GM12878 (cell line): ENCODE data around the gene ABT1. TPM values are rescaled to one million over a fixed set of nuclear protein-coding genes. Genes with fewer than 3 reads are reported as not detected.

ENCODE experiments used
- ATAC-seq: fragments of 200-7000 bp; cut with Tn5 transposase; 3 replicates; pipeline ENCODE4 v1.9.1; 2020; ENCODE audit warnings: mild to moderate bottlenecking, moderate library complexity
- BruUV-seq: library from RNA; stranded (reverse); fragments of 400-500 nt; replicated peaks from 2 replicates; lab custom pipeline; 2021; lab: Mats Ljungman, UMichigan
- CTCF ChIA-PET: fragments of 300-600 bp; sonication (Branson Sonifier 250); formaldehyde crosslinking; extraction: SDS; loops from one replicate; lab custom pipeline; 2021; ENCODE audit warnings: inconsistent platforms; lab: Yijun Ruan, JAX
- POLR2A ChIA-PET: fragments of 350-600 bp; formaldehyde crosslinking; extraction: SDS; loops from one replicate; lab custom pipeline; 2021; ENCODE audit warnings: inconsistent platforms; lab: Charles Lee
- RAD21 ChIA-PET: fragments of 300-600 bp; sonication (Branson Sonifier 250); formaldehyde crosslinking; loops from one replicate; lab custom pipeline; 2023; ENCODE audit warnings: antibody characterized with exemption; ENCODE audit not compliant: unreplicated experiment; lab: Charles Lee
- SMC1A ChIA-PET: fragments of 300-600 bp; sonication (Branson Sonifier 250); formaldehyde crosslinking; loops from one replicate; lab custom pipeline; 2023; ENCODE audit not compliant: unreplicated experiment, uncharacterized antibody; lab: Charles Lee
- DNase-seq: peaks from one replicate; pipeline ENCODE4 v3.0.0-alpha.2; 2011; ENCODE audit warnings: low read depth, low spot score
- FAIRE-seq: peaks from 3 replicates; lab custom pipeline; 2011; peaks lifted over from hg19 to GRCh38; lab: Jason Lieb, UNC
- H2AFZ ChIP-seq: 2 replicates; pipeline ENCODE4 v1.6.0; 2011; ENCODE audit warnings: low read depth, low read length, control low read depth; ENCODE audit not compliant: control insufficient read depth
- H3K27ac ChIP-seq: 2 replicates; pipeline ENCODE4 v1.5.1; 2011; ENCODE audit warnings: control low read depth; ENCODE audit not compliant: control insufficient read depth, insufficient read depth
- H3K27me3 ChIP-seq, 2 experiments: replicated peaks in 1 of 2; 2 replicates each; pipeline versions ENCODE4 v1.6.0 to v1.6.1; 2011; ENCODE audit warnings: low read length in 1 of 2; ENCODE audit not compliant: control insufficient read depth in 2 of 2, insufficient read depth in 2 of 2
- H3K36me3 ChIP-seq, 2 experiments: 2 replicates each; pipeline ENCODE4 v1.5.1; 2011; ENCODE audit warnings: low read length in 1 of 2; ENCODE audit not compliant: control insufficient read depth in 2 of 2, insufficient read depth in 2 of 2
- H3K4me1 ChIP-seq: 2 replicates; pipeline ENCODE4 v1.6.1; 2011; ENCODE audit warnings: mild to moderate bottlenecking, low read length, moderate library complexity, mixed read lengths; ENCODE audit not compliant: control insufficient read depth, insufficient read depth
- H3K4me2 ChIP-seq: 2 replicates; pipeline ENCODE4 v1.6.0; 2011; ENCODE audit warnings: control low read depth; ENCODE audit not compliant: control insufficient read depth, insufficient read depth
- H3K4me3 ChIP-seq: fragments of 200-600 bp; sonication (generic); 2 replicates; pipeline ENCODE4 v1.5.1; 2016
- H3K79me2 ChIP-seq: 2 replicates; pipeline ENCODE4 v1.6.0; 2011; ENCODE audit warnings: low read length; ENCODE audit not compliant: control insufficient read depth, insufficient read depth
- H3K9ac ChIP-seq: 2 replicates; pipeline ENCODE4 v1.8.0; 2011; ENCODE audit warnings: low read length, control low read depth, mixed read lengths; ENCODE audit not compliant: control insufficient read depth, insufficient read depth
- H3K9me3 ChIP-seq: replicated peaks from 3 replicates; pipeline ENCODE4 v1.5.1; 2011; ENCODE audit warnings: mild to moderate bottlenecking, low read length; ENCODE audit not compliant: control insufficient read depth, insufficient read depth
- H4K20me1 ChIP-seq: 2 replicates; pipeline ENCODE4 v1.6.0; 2011; ENCODE audit not compliant: control insufficient read depth, insufficient read depth
- BACH1 ChIP-seq: fragments of 450-650 bp; IDR thresholded peaks from 2 replicates; pipeline ENCODE4 v1.6.1; 2017; ENCODE audit warnings: mild to moderate bottlenecking, borderline replicate concordance
- EP300 ChIP-seq, 2 experiments: fragments of 150-350 bp in 1 of 2; IDR thresholded peaks; 2 replicates each; pipeline ENCODE4 v1.6.1; 2011 to 2012; ENCODE audit warnings: low read depth in 2 of 2, low read length in 2 of 2, borderline replicate concordance in 1 of 2, improper control_type of control experiment in 1 of 2, inconsistent platforms in 1 of 2; ENCODE audit not compliant: control insufficient read depth in 1 of 2
- IRF4 ChIP-seq: IDR thresholded peaks from 2 replicates; pipeline ENCODE4 v1.6.1; 2011; ENCODE audit warnings: low read depth, low read length
- JUND ChIP-seq: IDR thresholded peaks from 2 replicates; pipeline ENCODE4 v1.6.1; 2012; ENCODE audit warnings: low read depth, mild to moderate bottlenecking, low read length, improper control_type of control experiment, moderate library complexity
- NR2C2 ChIP-seq: IDR thresholded peaks from 2 replicates; pipeline ENCODE4 v1.6.1; 2011; ENCODE audit warnings: borderline replicate concordance, low read depth; ENCODE audit not compliant: control insufficient read depth, insufficient read length
- PBX3 ChIP-seq: IDR thresholded peaks from 2 replicates; pipeline ENCODE4 v1.6.1; 2011; ENCODE audit warnings: mild to moderate bottlenecking, low read depth, low read length, moderate library complexity; ENCODE audit not compliant: insufficient replicate concordance
- RCOR1 ChIP-seq: conservative IDR thresholded peaks from 2 replicates; pipeline ENCODE4 v1.6.1; 2012; ENCODE audit warnings: low read depth, low read length, improper control_type of control experiment
- SIN3A ChIP-seq: IDR thresholded peaks from 2 replicates; pipeline ENCODE4 v1.6.1; 2012; ENCODE audit warnings: low read depth, low read length, improper control_type of control experiment
- ZNF217 ChIP-seq: fragments of 450-650 bp; IDR thresholded peaks from 2 replicates; pipeline ENCODE4 v1.6.1; 2017; ENCODE audit warnings: antibody characterized with exemption, mild to moderate bottlenecking
- ZNF592 ChIP-seq: fragments of 450-650 bp; IDR thresholded peaks from 2 replicates; pipeline ENCODE4 v1.6.1; 2017; ENCODE audit warnings: mild to moderate bottlenecking, moderate library complexity
- WGBS: methylation state at CpG from one replicate; pipeline ENCODE4 v1.1.6; 2016; ENCODE audit warnings: low lambda C conversion rate; ENCODE audit not compliant: insufficient replicate concordance, insufficient coverage; ENCODE audit errors: missing lambda C conversion rate; 5-methylcytosine and 5-hydroxymethylcytosine counted together
- in situ Hi-C: fragments of 300-500 bp; cut with MboI; formaldehyde crosslinking; loops from 9 replicates; pipeline ENCODE4 v1.14.3; 2018; ENCODE audit warnings: mixed read lengths
- intact Hi-C: fragments of 100-400 bp; cut with micrococcal nuclease; formaldehyde crosslinking; loops from one replicate; pipeline ENCODE4 v1.14.2; 2022; ENCODE audit not compliant: unreplicated experiment
- polyA plus RNA-seq, 11 experiments: library from polyadenylated mRNA; depleted of rRNA in 4 of 11; unstranded in 6 of 11; stranded (reverse) in 5 of 11; fragments of >200 nt; fragmentation: Nextera tagmentation in 4 of 11; fragmentation: Illumina TruSeq in 1 of 11; extraction: Ambion mirVana in 4 of 11; extraction: Trizol in 1 of 11; gene quantifications; 1 replicate in 1 of 11; 2 replicates in 10 of 11; pipeline versions ENCODE4 v1.2.1 to v1.2.3, GENCODE V29; 2011 to 2016; ENCODE audit warnings: inconsistent platforms in 2 of 11, missing spikeins in 2 of 11, low read depth in 1 of 11
- total RNA-seq, 4 experiments: library from RNA; depleted of rRNA in 3 of 4; stranded (reverse); fragments of >200 nt in 3 of 4; fragmentation: Illumina TruSeq in 1 of 4; extraction: Trizol in 1 of 4; gene quantifications; 2 replicates each; pipeline versions ENCODE4 v1.2.1 to v1.2.3, GENCODE V29; 2013 to 2021
- TF ChIP-seq, protein P1 (sequence below): IDR thresholded peaks from 2 replicates; pipeline ENCODE4 v1.6.1; 2012; ENCODE audit warnings: low read depth, low read length, improper control_type of control experiment
- TF ChIP-seq, protein P2 (sequence below): fragments of 450-650 bp; IDR thresholded peaks from 2 replicates; pipeline ENCODE4 v1.6.1; 2018; ENCODE audit warnings: borderline replicate concordance, mild to moderate bottlenecking; ENCODE audit not compliant: partially characterized antibody

ABT1 gene
- total and polyA plus RNA-seq, 10 of the 15 experiments (the other 5 are each of a cell fraction or from before 2014, with no cell fraction given), result 8.4 to 43.5 (median 28.2) TPM

GRCh38 chr6:26588965-26589364 lies 7.8 kb upstream of the ABT1 start:
- Histone ChIP-seq H3K4me2 (no peak overlapping the region), H3K27me3 (no peaks in the 10 kb centered on the region), H3K9ac (no peak overlapping the region), H4K20me1 (no peaks in the 10 kb centered on the region), H2AFZ (no peak overlapping the region), H3K4me1 (no peaks in the 10 kb centered on the region), H3K9me3 (no peaks in the 10 kb centered on the region), H3K36me3 (no peaks in the 10 kb centered on the region), H3K4me3 (no peak overlapping the region), H3K27ac (no peak overlapping the region), H3K79me2 (no peaks in the 10 kb centered on the region)
- DNase-seq (no peak), FAIRE-seq (no peak), ATAC-seq (no peak)
- no TSS peak for BruUV-seq
- WGBS, result 77% methylated on average over 21 of the region's 21 CpGs
- CTCF ChIA-PET, result interaction anchor here (1.6 to 8.7 kb wide), 2 partner anchors 12 to 247 kb away, joined by 3 to 267 read pairs; no protein-coding TSS in a partner anchor
- RAD21 ChIA-PET, result no interaction called here
- intact Hi-C loops, result no loop called here
- in situ Hi-C loops, result no loop called here
- SMC1A ChIA-PET, result interaction anchor here (8.3 kb wide), 1 partner anchor 12 kb away, joined by 170 read pairs; no protein-coding TSS in a partner anchor
- POLR2A ChIA-PET, result interaction anchor here (0.5 to 1.0 kb wide), 2 partner anchors 9 to 333 kb away, joined by 3 to 4 read pairs; no protein-coding TSS in a partner anchor
- TF ChIP-seq RCOR1, result no peak
- TF ChIP-seq IRF4, result no peak
- TF ChIP-seq PBX3, result no peak
- no peak for TF ChIP-seq EP300 (IDR thresholded peaks at IDR 0.05; ENCODE audit: borderline replicate concordance in 1 of 2, control insufficient read depth in 1 of 2, low read depth in 2 of 2, low read length in 2 of 2)
- TF ChIP-seq ZNF217, result no peak
- TF ChIP-seq, protein P1, sequence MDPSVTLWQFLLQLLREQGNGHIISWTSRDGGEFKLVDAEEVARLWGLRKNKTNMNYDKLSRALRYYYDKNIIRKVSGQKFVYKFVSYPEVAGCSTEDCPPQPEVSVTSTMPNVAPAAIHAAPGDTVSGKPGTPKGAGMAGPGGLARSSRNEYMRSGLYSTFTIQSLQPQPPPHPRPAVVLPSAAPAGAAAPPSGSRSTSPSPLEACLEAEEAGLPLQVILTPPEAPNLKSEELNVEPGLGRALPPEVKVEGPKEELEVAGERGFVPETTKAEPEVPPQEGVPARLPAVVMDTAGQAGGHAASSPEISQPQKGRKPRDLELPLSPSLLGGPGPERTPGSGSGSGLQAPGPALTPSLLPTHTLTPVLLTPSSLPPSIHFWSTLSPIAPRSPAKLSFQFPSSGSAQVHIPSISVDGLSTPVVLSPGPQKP, result no peak
- TF ChIP-seq SIN3A, result no peak
- TF ChIP-seq, protein P2, sequence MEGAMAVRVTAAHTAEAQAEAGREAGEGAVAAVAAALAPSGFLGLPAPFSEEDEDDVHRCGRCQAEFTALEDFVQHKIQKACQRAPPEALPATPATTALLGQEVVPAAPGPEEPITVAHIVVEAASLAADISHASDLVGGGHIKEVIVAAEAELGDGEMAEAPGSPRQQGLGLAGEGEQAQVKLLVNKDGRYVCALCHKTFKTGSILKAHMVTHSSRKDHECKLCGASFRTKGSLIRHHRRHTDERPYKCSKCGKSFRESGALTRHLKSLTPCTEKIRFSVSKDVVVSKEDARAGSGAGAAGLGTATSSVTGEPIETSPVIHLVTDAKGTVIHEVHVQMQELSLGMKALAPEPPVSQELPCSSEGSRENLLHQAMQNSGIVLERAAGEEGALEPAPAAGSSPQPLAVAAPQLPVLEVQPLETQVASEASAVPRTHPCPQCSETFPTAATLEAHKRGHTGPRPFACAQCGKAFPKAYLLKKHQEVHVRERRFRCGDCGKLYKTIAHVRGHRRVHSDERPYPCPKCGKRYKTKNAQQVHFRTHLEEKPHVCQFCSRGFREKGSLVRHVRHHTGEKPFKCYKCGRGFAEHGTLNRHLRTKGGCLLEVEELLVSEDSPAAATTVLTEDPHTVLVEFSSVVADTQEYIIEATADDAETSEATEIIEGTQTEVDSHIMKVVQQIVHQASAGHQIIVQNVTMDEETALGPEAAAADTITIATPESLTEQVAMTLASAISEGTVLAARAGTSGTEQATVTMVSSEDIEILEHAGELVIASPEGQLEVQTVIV, result no peak
- TF ChIP-seq NR2C2, result no peak
- TF ChIP-seq JUND, result no peak
- TF ChIP-seq BACH1, result no peak
- TF ChIP-seq ZNF592, result no peak
